Neural progenitor cell (in vitro differentiated cells): ENCODE data around the gene ERGIC1.

Experiments
- EZH2 ChIP-seq: fragments of 200-600 bp; sonication (generic); IDR thresholded peaks from 2 replicates; pipeline ENCODE4 v1.6.1; 2017; ENCODE audit warnings: antibody characterized with exemption, mild to moderate bottlenecking, moderate library complexity
- EZH2phosphoT487 ChIP-seq: fragments of 200-600 bp; sonication (generic); IDR thresholded peaks from 2 replicates; pipeline ENCODE4 v1.6.1; 2017; ENCODE audit warnings: antibody characterized with exemption
- TF ChIP-seq, protein P1 (sequence below): fragments of 200-600 bp; sonication (generic); IDR thresholded peaks from 2 replicates; pipeline ENCODE4 v1.5.1; 2017; ENCODE audit warnings: antibody characterized with exemption, mild to moderate bottlenecking

DNA sequence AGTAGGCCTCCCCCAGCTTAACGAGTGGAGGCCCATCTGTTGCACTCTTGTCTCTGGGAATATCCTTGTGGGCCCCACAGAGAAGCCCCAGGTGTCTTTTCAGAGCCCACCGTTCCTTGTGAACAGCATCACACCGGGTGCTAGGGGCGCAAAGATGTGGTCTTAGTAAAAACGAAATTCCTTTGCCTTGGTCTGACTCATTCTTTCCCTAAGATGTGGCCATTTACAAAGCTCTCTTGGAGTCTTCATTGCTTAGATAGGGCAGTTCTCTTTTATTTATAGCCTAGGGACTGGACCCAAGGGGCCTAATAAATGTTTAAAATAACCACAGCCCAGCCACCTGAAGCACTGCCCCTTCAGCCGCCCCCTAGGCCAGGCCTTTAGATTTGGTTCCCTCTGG lies 72.4 kb downstream of the ERGIC1 start:
- TF ChIP-seq, protein P1, sequence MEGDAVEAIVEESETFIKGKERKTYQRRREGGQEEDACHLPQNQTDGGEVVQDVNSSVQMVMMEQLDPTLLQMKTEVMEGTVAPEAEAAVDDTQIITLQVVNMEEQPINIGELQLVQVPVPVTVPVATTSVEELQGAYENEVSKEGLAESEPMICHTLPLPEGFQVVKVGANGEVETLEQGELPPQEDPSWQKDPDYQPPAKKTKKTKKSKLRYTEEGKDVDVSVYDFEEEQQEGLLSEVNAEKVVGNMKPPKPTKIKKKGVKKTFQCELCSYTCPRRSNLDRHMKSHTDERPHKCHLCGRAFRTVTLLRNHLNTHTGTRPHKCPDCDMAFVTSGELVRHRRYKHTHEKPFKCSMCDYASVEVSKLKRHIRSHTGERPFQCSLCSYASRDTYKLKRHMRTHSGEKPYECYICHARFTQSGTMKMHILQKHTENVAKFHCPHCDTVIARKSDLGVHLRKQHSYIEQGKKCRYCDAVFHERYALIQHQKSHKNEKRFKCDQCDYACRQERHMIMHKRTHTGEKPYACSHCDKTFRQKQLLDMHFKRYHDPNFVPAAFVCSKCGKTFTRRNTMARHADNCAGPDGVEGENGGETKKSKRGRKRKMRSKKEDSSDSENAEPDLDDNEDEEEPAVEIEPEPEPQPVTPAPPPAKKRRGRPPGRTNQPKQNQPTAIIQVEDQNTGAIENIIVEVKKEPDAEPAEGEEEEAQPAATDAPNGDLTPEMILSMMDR: no peak
- TF ChIP-seq EZH2 (no peak), EZH2phosphoT487 (no peak)
